Glutamatergic neuron (in vitro differentiated cells): ENCODE results near the gene JAKMIP1. TPM values are rescaled to one million over a fixed set of nuclear protein-coding genes. Genes with fewer than 3 reads are reported as not detected.

Experiments
- DNase-seq: peaks from one replicate; pipeline ENCODE4 v3.0.0; 2022
- H3K27ac Mint-ChIP-seq: one replicate; pipeline ENCODE4 v1.8.0; 2020; ENCODE audit warnings: mild to moderate bottlenecking, mixed read lengths, inconsistent platforms; ENCODE audit not compliant: unreplicated experiment
- H3K27me3 Mint-ChIP-seq: one replicate; pipeline ENCODE4 v1.8.0; 2020; ENCODE audit warnings: mild to moderate bottlenecking, moderate library complexity, mixed read lengths, inconsistent platforms; ENCODE audit not compliant: unreplicated experiment
- H3K36me3 Mint-ChIP-seq: one replicate; pipeline ENCODE4 v1.8.0; 2020; ENCODE audit warnings: mild to moderate bottlenecking, mixed read lengths, inconsistent platforms; ENCODE audit not compliant: unreplicated experiment
- H3K4me1 Mint-ChIP-seq: one replicate; pipeline ENCODE4 v1.8.0; 2020; ENCODE audit warnings: mild to moderate bottlenecking, low read depth, mixed read lengths, inconsistent platforms; ENCODE audit not compliant: unreplicated experiment
- H3K4me3 Mint-ChIP-seq: one replicate; pipeline ENCODE4 v1.8.0; 2020; ENCODE audit warnings: mild to moderate bottlenecking, mixed read lengths, inconsistent platforms; ENCODE audit not compliant: unreplicated experiment
- H3K9me3 Mint-ChIP-seq: one replicate; pipeline ENCODE4 v1.8.0; 2020; ENCODE audit warnings: mild to moderate bottlenecking, moderate library complexity, mixed read lengths, inconsistent platforms; ENCODE audit not compliant: unreplicated experiment
- total RNA-seq: library from RNA; stranded (reverse); fragmentation: NEBNext Ultra II Directional; extraction: Animal tissue kit (Norgen Biotek cat#: 25700); gene quantifications from one replicate; pipeline ENCODE4 v1.2.1, GENCODE V29; 2021; ENCODE audit not compliant: unreplicated experiment
- TF ChIP-seq, protein P1 (sequence below): fragments of 200-600 bp; sonication (generic); IDR thresholded peaks from one replicate; pipeline ENCODE4 v1.5.0; 2021; ENCODE audit not compliant: partially characterized antibody, unreplicated experiment

The JAKMIP1 gene
- total RNA-seq, 1 donor from 2014 or later, result 2.4 TPM

DNA sequence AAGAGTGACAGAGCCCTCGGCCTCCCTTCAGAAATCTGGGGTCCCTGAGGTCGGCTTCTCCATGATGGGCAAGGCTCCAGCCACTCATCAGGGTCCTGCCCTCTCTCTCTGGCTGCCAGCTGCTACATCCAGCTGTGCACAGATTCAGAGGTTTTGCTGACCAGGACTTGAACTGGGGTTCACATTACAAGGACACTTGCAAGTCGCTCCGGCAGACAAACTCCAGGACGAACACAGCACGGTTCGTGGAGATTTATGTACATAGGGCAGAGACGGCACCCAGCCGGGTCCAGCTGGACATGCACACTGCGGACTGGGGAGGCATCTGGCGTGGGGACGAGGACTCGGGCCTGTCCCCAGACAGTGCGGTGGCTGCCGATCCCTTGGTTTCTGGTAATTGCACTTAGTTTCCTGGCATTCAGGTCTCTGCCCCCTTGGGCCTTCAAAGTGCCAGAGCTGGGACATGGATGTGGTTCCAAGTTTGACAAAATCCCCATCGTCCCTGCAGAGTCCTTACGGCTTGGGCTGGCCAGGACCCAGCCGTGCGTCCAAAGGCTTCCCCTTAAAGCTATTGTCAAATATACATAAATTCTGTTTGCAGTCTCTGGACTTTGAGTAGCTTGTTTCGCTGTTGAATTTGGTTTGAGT is 175.9 kb downstream of the JAKMIP1 start:
- Mint-ChIP-seq H3K27me3 (peaks cover 6% of the 10 kb centered on the region), H3K4me1 (peaks cover 13% of the 10 kb centered on the region), H3K36me3 (peaks cover 8% of the 10 kb centered on the region), H3K9me3 (peaks cover 9% of the 10 kb centered on the region), H3K27ac (no peak overlapping the region), H3K4me3 (no peak overlapping the region)
- TF ChIP-seq, protein P1, sequence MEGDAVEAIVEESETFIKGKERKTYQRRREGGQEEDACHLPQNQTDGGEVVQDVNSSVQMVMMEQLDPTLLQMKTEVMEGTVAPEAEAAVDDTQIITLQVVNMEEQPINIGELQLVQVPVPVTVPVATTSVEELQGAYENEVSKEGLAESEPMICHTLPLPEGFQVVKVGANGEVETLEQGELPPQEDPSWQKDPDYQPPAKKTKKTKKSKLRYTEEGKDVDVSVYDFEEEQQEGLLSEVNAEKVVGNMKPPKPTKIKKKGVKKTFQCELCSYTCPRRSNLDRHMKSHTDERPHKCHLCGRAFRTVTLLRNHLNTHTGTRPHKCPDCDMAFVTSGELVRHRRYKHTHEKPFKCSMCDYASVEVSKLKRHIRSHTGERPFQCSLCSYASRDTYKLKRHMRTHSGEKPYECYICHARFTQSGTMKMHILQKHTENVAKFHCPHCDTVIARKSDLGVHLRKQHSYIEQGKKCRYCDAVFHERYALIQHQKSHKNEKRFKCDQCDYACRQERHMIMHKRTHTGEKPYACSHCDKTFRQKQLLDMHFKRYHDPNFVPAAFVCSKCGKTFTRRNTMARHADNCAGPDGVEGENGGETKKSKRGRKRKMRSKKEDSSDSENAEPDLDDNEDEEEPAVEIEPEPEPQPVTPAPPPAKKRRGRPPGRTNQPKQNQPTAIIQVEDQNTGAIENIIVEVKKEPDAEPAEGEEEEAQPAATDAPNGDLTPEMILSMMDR, result no peak
- DNase-seq, result no peak

DNA sequence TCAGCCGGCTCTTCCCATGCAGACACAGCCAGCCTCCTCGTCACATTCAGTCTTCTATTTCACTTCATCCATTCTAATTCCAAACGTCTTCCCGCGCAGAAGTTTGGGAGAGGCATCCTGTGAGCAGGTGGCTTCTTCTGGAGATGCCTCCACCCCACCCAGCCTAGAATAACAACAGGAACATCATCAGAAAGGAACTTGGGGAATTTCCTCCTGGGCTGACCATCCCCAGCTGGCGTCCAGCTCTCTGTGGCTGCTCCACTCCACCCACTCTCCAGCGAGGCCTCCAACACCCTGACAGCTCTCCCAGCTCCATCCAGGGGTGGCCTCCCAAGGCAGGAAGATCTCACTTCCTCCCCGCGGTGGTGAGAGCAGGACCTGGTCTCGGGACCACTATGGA is 176.6 kb downstream of the JAKMIP1 start:
- no peak for DNase-seq
- H3K27ac Mint-ChIP-seq, result no peak overlapping the region
- peaks cover 15% of the 10 kb centered on the region for H3K4me1 Mint-ChIP-seq
- peak overlapping the region; percentile 14 for H3K4me3 Mint-ChIP-seq
- peaks cover 7% of the 10 kb centered on the region for H3K27me3 Mint-ChIP-seq
- H3K36me3 Mint-ChIP-seq, result peaks cover 8% of the 10 kb centered on the region
- TF ChIP-seq, protein P1, result no peak
- peaks cover 9% of the 10 kb centered on the region for H3K9me3 Mint-ChIP-seq

DNA sequence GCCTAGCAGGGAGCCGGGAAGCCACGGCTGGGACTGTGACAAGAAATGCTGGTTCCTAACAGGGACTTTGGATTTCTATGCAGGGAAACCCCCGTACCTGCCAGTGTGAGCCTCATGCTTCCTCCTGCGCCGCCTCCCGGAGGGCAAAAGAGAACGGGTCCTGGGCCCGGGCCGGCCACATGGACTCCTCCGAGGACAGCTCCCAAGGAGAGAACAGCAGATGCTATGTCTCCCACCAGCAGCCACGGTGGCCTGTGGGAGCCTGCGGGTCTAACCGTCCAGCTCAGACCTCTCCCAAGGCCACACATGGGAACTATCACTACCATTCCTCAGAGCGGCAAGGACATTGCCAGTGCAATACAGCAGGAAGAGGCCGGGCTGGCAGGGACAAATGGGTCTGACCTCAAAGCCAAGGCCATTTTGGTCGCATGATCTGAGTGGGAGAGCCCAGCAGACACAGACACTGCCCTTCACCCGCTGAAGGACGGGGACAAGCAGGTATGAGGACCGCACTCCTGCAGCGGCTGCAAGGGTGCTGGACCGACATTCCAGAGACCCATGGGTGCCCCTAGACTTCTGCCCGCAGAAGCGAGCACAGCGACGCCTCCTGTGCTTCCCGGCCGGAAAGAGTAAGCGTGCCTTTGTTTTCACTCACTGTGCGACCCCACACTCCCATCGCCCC is 177.6 kb downstream of the JAKMIP1 start:
- no peak overlapping the region for H3K4me3 Mint-ChIP-seq
- H3K27ac Mint-ChIP-seq, result no peak overlapping the region
- H3K36me3 Mint-ChIP-seq, result peaks cover 8% of the 10 kb centered on the region
- H3K27me3 Mint-ChIP-seq, result peaks cover 7% of the 10 kb centered on the region
- DNase-seq, result no peak
- H3K9me3 Mint-ChIP-seq, result peaks cover 9% of the 10 kb centered on the region
- TF ChIP-seq, protein P1, result no peak
- H3K4me1 Mint-ChIP-seq, result peaks cover 15% of the 10 kb centered on the region

DNA sequence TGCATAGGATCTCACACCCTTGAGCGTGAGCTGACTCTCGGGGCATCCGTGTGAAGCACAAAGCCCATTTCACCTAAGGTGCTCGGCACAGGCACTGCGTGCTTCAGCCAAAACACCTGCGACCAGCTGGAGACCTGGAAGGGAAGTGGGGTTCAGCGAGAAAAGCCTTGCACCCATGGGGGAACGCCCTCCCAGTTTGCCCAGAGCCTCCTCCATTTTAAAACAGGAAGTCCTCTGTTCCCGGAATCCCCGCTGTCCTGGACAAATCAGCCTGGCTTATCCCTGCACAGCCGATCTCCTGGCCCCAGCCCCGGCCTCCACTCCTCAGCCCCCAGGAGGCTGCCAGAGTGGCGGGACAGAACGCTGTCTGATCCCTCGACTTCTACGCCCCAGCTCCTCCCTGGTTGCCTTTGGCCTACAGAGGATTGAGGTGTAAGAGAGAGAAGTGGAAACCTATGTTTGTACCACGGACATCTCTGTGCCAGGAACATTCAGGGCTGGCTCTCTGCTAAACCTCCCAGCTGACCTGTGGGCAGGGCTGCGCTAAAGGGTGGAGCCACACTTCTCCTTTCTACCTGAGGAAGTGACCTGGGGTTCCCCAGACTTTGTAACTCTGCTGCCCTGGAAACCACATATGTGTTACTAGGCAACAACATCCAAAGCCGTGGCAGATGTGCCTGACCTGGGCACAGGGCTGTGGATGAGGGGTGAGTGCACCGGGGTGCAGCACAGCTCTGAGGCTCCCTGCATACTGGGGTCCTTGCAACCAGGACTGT is 178.3 kb downstream of the JAKMIP1 start:
- no peak for DNase-seq
- no peak overlapping the region for H3K27ac Mint-ChIP-seq
- peaks cover 8% of the 10 kb centered on the region for H3K36me3 Mint-ChIP-seq
- peaks cover 15% of the 10 kb centered on the region for H3K4me1 Mint-ChIP-seq
- no peak overlapping the region for H3K4me3 Mint-ChIP-seq
- TF ChIP-seq, protein P1, result no peak
- H3K27me3 Mint-ChIP-seq, result peaks cover 7% of the 10 kb centered on the region
- H3K9me3 Mint-ChIP-seq, result peaks cover 7% of the 10 kb centered on the region
